Rectal smooth muscle tissue (tissue), 1 donor: ENCODE data around the gene TMX2.

Source experiments
- H3K27ac ChIP-seq: one replicate; pipeline ENCODE4 v1.7.0; 2013; ENCODE audit warnings: low read depth, low read length, inconsistent platforms
- H3K27me3 ChIP-seq: one replicate; pipeline ENCODE4 v1.7.0; 2013; ENCODE audit warnings: low read length; ENCODE audit not compliant: control insufficient read depth, insufficient read depth
- H3K36me3 ChIP-seq: one replicate; pipeline ENCODE4 v1.7.0; 2013; ENCODE audit warnings: low read length; ENCODE audit not compliant: control insufficient read depth, insufficient read depth
- H3K4me1 ChIP-seq: one replicate; pipeline ENCODE4 v1.7.0; 2013; ENCODE audit warnings: low read length; ENCODE audit not compliant: control insufficient read depth, insufficient read depth
- H3K4me3 ChIP-seq: one replicate; pipeline ENCODE4 v1.7.0; 2013; ENCODE audit warnings: low read length
- H3K9ac ChIP-seq: one replicate; pipeline ENCODE4 v1.7.0; 2013; ENCODE audit warnings: low read length

The TMX2 gene

GRCh38 chr11:57758174-57758573, 45.8 kb downstream of the TMX2 start:
- H3K9ac ChIP-seq, result no peak overlapping the region
- no peak overlapping the region for H3K4me3 ChIP-seq
- H3K27ac ChIP-seq, result no peak overlapping the region
- H3K4me1 ChIP-seq, result no peaks in the 10 kb centered on the region
- H3K36me3 ChIP-seq, result no peaks in the 10 kb centered on the region
- no peaks in the 10 kb centered on the region for H3K27me3 ChIP-seq

- H3K27ac ChIP-seq, result peak within 1 kb of the TSS; percentile 98
- H3K9ac ChIP-seq, result peak within 1 kb of the TSS; percentile 73
- H3K27me3 ChIP-seq, result no peaks in the 10 kb centered on the region
- H3K4me1 ChIP-seq, result peaks cover 4% of the 10 kb centered on the region
- H3K4me3 ChIP-seq, result peak within 1 kb of the TSS; percentile 93
- H3K36me3 ChIP-seq, result no peaks in the 10 kb centered on the region
Observed at GRCh38 chr11:57761301-57762234, 49.2 kb downstream of the TMX2 start, which contains the start of gene CTNND1. Gene CTNND1 (plus strand): TSS chr11:57761802. CDS start chr11:57791479, 29,677 bp downstream.

- peak overlapping the region; percentile 98 for H3K27ac ChIP-seq
- peak overlapping the region; percentile 93 for H3K4me3 ChIP-seq
- peak overlapping the region; percentile 73 for H3K9ac ChIP-seq
- H3K27me3 ChIP-seq, result no peaks in the 10 kb centered on the region
- H3K4me1 ChIP-seq, result peaks cover 4% of the 10 kb centered on the region
- no peaks in the 10 kb centered on the region for H3K36me3 ChIP-seq
Observed at GRCh38 chr11:57762235-57762861, 50.0 kb downstream of the TMX2 start.

- Histone ChIP-seq H3K27me3 (no peaks in the 10 kb centered on the region), H3K4me1 (peaks cover 4% of the 10 kb centered on the region), H3K9ac (no peak overlapping the region), H3K36me3 (peaks cover under 1% of the 10 kb centered on the region), H3K27ac (peak overlapping the region; percentile 98), H3K4me3 (peak overlapping the region; percentile 93)
Observed at GRCh38 chr11:57763568-57763967, 51.2 kb downstream of the TMX2 start.

GRCh38 chr11:57764021-57764420, 51.6 kb downstream of the TMX2 start:
- H3K27ac ChIP-seq, result no peak overlapping the region
- peaks cover 2% of the 10 kb centered on the region for H3K36me3 ChIP-seq
- peaks cover 4% of the 10 kb centered on the region for H3K4me1 ChIP-seq
- H3K9ac ChIP-seq, result no peak overlapping the region
- no peaks in the 10 kb centered on the region for H3K27me3 ChIP-seq
- H3K4me3 ChIP-seq, result peak overlapping the region; percentile 93

- no peak overlapping the region for H3K9ac ChIP-seq
- no peak overlapping the region for H3K27ac ChIP-seq
- H3K27me3 ChIP-seq, result no peaks in the 10 kb centered on the region
- H3K4me3 ChIP-seq, result peak overlapping the region; percentile 93
- H3K36me3 ChIP-seq, result peaks cover 2% of the 10 kb centered on the region
- peaks cover 4% of the 10 kb centered on the region for H3K4me1 ChIP-seq
Observed at GRCh38 chr11:57764566-57764965, 52.2 kb downstream of the TMX2 start.

- Histone ChIP-seq H3K4me1 (peaks cover 4% of the 10 kb centered on the region), H3K36me3 (peaks cover 2% of the 10 kb centered on the region), H3K4me3 (peak overlapping the region; percentile 93), H3K9ac (no peak overlapping the region), H3K27ac (no peak overlapping the region), H3K27me3 (no peaks in the 10 kb centered on the region)
Observed at GRCh38 chr11:57764972-57765371, 52.6 kb downstream of the TMX2 start.

GRCh38 chr11:57770793-57771192, 58.4 kb downstream of the TMX2 start:
- no peak overlapping the region for H3K9ac ChIP-seq
- no peak overlapping the region for H3K27ac ChIP-seq
- H3K36me3 ChIP-seq, result peaks cover 2% of the 10 kb centered on the region
- no peak overlapping the region for H3K4me3 ChIP-seq
- H3K4me1 ChIP-seq, result peaks cover 15% of the 10 kb centered on the region
- H3K27me3 ChIP-seq, result no peaks in the 10 kb centered on the region

- peaks cover 18% of the 10 kb centered on the region for H3K4me1 ChIP-seq
Observed at GRCh38 chr11:57771365-57771764, 59.0 kb downstream of the TMX2 start.

GRCh38 chr11:57772562-57772961, 60.2 kb downstream of the TMX2 start:
- Histone ChIP-seq H3K27ac (no peak overlapping the region), H3K4me3 (no peak overlapping the region), H3K36me3 (peaks cover 2% of the 10 kb centered on the region), H3K4me1 (peaks cover 28% of the 10 kb centered on the region), H3K9ac (no peak overlapping the region), H3K27me3 (no peaks in the 10 kb centered on the region)

More at GRCh38 chr11:57771365-57771764, 59.0 kb downstream of the TMX2 start:
- H3K36me3 ChIP-seq, result peaks cover 2% of the 10 kb centered on the region
- H3K4me3 ChIP-seq, result no peak overlapping the region
- no peaks in the 10 kb centered on the region for H3K27me3 ChIP-seq
- H3K9ac ChIP-seq, result no peak overlapping the region
- no peak overlapping the region for H3K27ac ChIP-seq

- Histone ChIP-seq H3K27ac (no peak overlapping the region), H3K4me3 (no peak overlapping the region), H3K36me3 (peaks cover 2% of the 10 kb centered on the region), H3K9ac (no peak overlapping the region), H3K4me1 (peaks cover 34% of the 10 kb centered on the region), H3K27me3 (no peaks in the 10 kb centered on the region)
Observed at GRCh38 chr11:57773026-57773598, 60.7 kb downstream of the TMX2 start.

GRCh38 chr11:57775491-57775890, 63.1 kb downstream of the TMX2 start:
- H3K27me3 ChIP-seq, result no peaks in the 10 kb centered on the region
- H3K9ac ChIP-seq, result no peak overlapping the region
- peaks cover 47% of the 10 kb centered on the region for H3K4me1 ChIP-seq
- no peaks in the 10 kb centered on the region for H3K36me3 ChIP-seq
- no peak overlapping the region for H3K4me3 ChIP-seq
- peak overlapping the region; percentile 21 for H3K27ac ChIP-seq
